ENCODE results near the gene HECW1. TPM values are rescaled to one million over a fixed set of nuclear protein-coding genes. Genes with fewer than 3 reads are reported as not detected.
A peak's percentile ranks its signal among the peaks of the same experiment; 100 is the strongest.
"Not testable (repeated sequence)": the region's sequence is repeated elsewhere in the genome, so short reads cannot be mapped to it uniquely, and the experiment has no call there.

The HECW1 gene
- total RNA-seq, 3 donors from 2014 or later (not counting 1 experiment from before 2014, with no cell fraction given): not detected

DNA sequence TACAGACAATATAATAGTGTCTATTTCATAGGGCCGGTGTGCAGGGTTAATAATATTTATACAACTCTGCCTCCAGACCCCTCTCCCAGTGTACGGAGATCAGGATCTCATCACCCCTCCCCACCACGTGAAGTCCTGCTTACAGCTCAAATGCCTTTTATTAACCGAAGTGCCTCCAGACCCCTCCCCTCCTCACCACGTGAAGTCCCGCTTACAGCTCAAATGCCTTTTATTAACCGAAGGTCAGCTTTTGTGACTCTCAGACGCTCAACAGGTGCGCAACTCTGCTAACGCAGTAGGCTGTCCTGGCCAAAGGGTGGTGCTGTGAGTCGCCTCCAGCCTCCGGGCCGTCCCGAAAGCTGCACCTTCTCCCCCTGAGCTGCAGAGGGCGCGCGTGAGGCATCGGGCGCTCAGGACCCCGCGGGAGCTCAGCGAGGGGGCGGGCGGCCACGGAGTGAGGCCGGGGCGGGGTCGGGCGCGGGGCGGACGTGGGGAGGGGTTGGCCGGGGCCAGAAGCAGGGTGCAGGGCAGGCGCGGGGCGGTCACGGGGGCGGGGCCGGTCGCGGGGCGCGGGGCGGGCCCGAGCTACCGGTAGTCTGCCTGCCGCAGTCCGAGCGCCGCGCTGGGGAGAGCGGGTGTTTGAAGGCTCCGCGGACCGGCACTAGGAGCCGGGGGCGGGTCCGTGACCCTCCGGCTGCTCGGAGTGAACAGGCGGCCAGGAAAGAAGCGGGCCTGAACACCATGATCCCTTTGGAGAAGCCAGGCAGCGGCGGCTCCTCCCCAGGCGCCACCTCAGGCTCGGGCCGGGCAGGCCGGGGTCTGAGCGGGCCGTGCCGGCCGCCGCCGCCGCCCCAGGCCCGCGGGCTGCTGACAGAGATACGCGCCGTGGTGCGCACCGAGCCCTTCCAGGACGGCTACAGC lies 470.3 kb downstream of the HECW1 start, which contains the start of gene STK17A:
Gene STK17A, plus strand, starts transcription at position 606 of the 921 bp plus-strand sequence. Its CDS starts 136 bp downstream, at position 742.
- Histone ChIP-seq H3K36me3 (ENCODE audit: control insufficient read depth, insufficient read depth, low read length) (no peaks in the 10 kb centered on the region), H3K4me1 (ENCODE audit: control insufficient read depth, insufficient read depth, low read length) (peaks cover 9% of the 10 kb centered on the region), H3K9me3 (ENCODE audit: control insufficient read depth, insufficient read depth, low read length) (no peaks in the 10 kb centered on the region), H3K4me3 (ENCODE audit: low read length) (peak within 1 kb of the TSS; percentile 74), H3K27me3 (ENCODE audit: control insufficient read depth, insufficient read depth, low read length) (peaks cover 2% of the 10 kb centered on the region), H3K27ac (ENCODE audit: low read length) (peak within 1 kb of the TSS; percentile 99)
- Mint-ChIP-seq H3K4me1 (peaks cover 39 to 49% of the 10 kb centered on the region in 2 donors), H3K36me3 (peaks cover 8% of the 10 kb centered on the region), H3K4me3 (peak within 1 kb of the TSS; percentile 100), H3K27me3 (ENCODE audit: low read depth in 2 of 2) (peaks cover 14 to 25% of the 10 kb centered on the region in 2 donors), H3K9me3 (no peaks in the 10 kb centered on the region), H3K27ac (peak within 1 kb of the TSS; percentile 83 to 99)
- TF ChIP-seq, protein P1, sequence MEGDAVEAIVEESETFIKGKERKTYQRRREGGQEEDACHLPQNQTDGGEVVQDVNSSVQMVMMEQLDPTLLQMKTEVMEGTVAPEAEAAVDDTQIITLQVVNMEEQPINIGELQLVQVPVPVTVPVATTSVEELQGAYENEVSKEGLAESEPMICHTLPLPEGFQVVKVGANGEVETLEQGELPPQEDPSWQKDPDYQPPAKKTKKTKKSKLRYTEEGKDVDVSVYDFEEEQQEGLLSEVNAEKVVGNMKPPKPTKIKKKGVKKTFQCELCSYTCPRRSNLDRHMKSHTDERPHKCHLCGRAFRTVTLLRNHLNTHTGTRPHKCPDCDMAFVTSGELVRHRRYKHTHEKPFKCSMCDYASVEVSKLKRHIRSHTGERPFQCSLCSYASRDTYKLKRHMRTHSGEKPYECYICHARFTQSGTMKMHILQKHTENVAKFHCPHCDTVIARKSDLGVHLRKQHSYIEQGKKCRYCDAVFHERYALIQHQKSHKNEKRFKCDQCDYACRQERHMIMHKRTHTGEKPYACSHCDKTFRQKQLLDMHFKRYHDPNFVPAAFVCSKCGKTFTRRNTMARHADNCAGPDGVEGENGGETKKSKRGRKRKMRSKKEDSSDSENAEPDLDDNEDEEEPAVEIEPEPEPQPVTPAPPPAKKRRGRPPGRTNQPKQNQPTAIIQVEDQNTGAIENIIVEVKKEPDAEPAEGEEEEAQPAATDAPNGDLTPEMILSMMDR (IDR thresholded peaks at IDR 0.05): peak; percentile 95
- ATAC-seq (peak; percentile 73 to 95 (median 79)), DNase-seq (peak; percentile 97)
- intact Hi-C loops (cut with micrococcal nuclease): loop anchor here (1.0 to 10.0 kb wide), 4 partner anchors 118 to 1302 kb away; partner anchors contain the start of gene PURB
- WGBS (ENCODE audit: insufficient coverage): under 1% methylated on average over 82 of the region's 83 CpGs

DNA sequence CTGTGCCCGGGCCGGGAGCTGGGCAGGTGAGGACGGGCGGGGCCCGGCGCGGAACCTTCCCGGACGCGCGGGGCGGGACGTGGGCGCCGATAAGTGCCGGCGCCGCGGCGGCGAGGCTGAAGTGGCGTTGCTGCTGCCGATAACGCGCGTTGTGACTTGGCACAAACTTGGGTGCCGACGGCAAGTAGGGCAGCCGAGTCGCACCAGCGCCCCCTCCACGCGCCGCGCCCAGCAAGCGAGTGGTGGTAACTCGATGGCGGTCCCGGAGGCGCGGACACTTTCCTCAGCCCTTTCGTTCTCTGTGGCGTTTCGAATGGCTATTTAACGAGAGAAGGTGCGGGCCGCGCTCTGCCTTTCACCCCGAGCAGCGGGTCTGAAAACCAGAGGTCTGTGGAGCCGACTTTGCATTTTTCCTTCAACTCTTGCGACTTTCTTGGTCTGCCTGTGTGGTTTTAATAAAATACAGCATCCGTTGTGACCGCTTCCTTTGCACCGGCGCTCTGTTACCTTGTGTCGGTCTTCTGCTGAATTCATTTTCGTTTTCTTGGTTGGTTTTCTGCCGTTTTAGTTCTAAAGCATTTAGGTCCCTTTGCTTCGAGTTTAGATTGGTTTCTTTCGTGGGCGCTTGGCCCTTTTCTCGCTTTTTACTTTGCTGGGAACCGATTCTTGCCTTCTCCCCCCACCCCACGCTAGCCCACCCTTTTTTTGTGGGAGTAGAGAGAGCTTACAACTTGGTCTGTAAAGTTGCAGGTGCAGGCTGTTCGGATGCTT lies 471.2 kb downstream of the HECW1 start:
- Histone ChIP-seq H3K36me3 (ENCODE audit: control insufficient read depth, insufficient read depth, low read length) (no peaks in the 10 kb centered on the region), H3K4me1 (ENCODE audit: control insufficient read depth, insufficient read depth, low read length) (peaks cover 13% of the 10 kb centered on the region), H3K27me3 (ENCODE audit: control insufficient read depth, insufficient read depth, low read length) (peaks cover 2% of the 10 kb centered on the region), H3K4me3 (ENCODE audit: low read length) (peak overlapping the region; percentile 74), H3K9me3 (ENCODE audit: control insufficient read depth, insufficient read depth, low read length) (no peaks in the 10 kb centered on the region), H3K27ac (ENCODE audit: low read length) (peak overlapping the region; percentile 99)
- Mint-ChIP-seq H3K4me1 (peaks cover 46 to 56% of the 10 kb centered on the region in 2 donors), H3K27ac (peak overlapping the region; percentile 83 to 99), H3K27me3 (ENCODE audit: low read depth in 2 of 2) (peaks cover 14 to 23% of the 10 kb centered on the region in 2 donors), H3K9me3 (no peaks in the 10 kb centered on the region), H3K36me3 (peaks cover 8% of the 10 kb centered on the region), H3K4me3 (peak overlapping the region; percentile 100)
- intact Hi-C loops (cut with micrococcal nuclease): loop anchor here (10.0 kb wide), 1 partner anchor 1301 kb away; the partner anchor contains the start of gene PURB
- ATAC-seq (peak; percentile 11 to 26 (median 19)), DNase-seq (peak; percentile 69 to 85)
- WGBS (ENCODE audit: insufficient coverage): under 1% methylated on average over 63 of the region's 66 CpGs
- TF ChIP-seq, protein P1 (IDR thresholded peaks at IDR 0.05): no peak

DNA sequence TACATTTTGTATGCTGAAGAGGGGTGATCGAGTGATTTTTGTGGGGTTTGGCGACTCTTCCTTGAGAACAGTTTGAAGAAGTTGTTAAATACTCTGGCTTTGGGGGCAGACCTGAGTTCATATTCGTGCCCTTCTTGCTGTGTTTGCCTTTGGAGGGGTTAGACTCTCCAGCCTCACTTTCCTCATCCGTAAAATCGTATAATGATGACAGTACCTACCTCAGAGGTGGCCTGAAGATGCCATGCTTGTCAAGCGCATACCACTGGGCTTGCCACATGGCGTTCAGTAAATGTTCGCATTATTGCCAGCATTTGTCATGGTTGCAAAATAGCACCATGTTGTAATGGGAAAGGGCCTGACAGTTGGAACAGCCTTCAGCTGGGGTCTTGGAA lies 471.7 kb downstream of the HECW1 start:
- intact Hi-C loops (cut with micrococcal nuclease): loop anchor here (10.0 kb wide), 1 partner anchor 1301 kb away; the partner anchor contains the start of gene PURB
- no peaks in the 10 kb centered on the region for H3K9me3 Mint-ChIP-seq

DNA sequence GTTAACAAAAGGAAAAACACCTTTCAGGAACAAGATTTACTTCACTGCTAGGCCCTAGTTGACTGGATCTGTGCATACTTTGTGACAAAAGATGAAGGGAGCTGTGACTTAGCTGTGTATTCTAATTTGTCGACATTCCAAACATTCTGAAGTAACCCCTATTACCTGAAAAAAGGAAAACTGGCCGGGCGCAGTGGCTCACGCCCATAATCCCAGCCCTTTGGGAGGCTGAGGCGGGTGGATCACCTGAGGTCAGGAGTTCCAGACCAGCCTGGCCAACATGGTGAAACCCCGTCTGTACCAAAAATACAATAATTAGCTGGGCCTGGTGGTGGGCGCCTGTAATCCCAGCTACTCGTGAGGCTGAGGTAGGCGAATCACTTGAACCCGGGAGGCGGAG lies 472.3 kb downstream of the HECW1 start:
- WGBS (ENCODE audit: insufficient coverage): 20% methylated on average over 11 of the region's 11 CpGs
- Histone ChIP-seq H3K4me3 (ENCODE audit: low read length) (peak overlapping the region; percentile 74), H3K27ac (ENCODE audit: low read length) (peak overlapping the region; percentile 99), H3K4me1 (ENCODE audit: control insufficient read depth, insufficient read depth, low read length) (peaks cover 15% of the 10 kb centered on the region)
- Mint-ChIP-seq H3K4me1 (peaks cover 57 to 67% of the 10 kb centered on the region in 2 donors), H3K27me3 (ENCODE audit: low read depth in 2 of 2) (peaks cover 14 to 23% of the 10 kb centered on the region in 2 donors), H3K4me3 (peak overlapping the region; percentile 100), H3K27ac (peak overlapping the region; percentile 83 to 99)
- H3K27me3 ChIP-seq (ENCODE audit: control insufficient read depth, insufficient read depth, low read length); ATAC-seq; H3K36me3 Mint-ChIP-seq; H3K9me3 Mint-ChIP-seq; H3K36me3 ChIP-seq (ENCODE audit: control insufficient read depth, insufficient read depth, low read length); H3K9me3 ChIP-seq (ENCODE audit: control insufficient read depth, insufficient read depth, low read length): not testable (repeated sequence)
- DNase-seq: peak in 1 of 2 donors; percentile 19
- intact Hi-C loops (cut with micrococcal nuclease): loop anchor here (10.0 kb wide), 1 partner anchor 1300 kb away; the partner anchor contains the start of gene PURB

More for the DNA sequence above, 471.7 kb downstream of the HECW1 start:
- H3K27me3 Mint-ChIP-seq (ENCODE audit: low read depth in 2 of 2): peaks cover 14 to 23% of the 10 kb centered on the region in 2 donors
- Histone ChIP-seq H3K27me3 (ENCODE audit: control insufficient read depth, insufficient read depth, low read length) (peaks cover 2% of the 10 kb centered on the region), H3K4me1 (ENCODE audit: control insufficient read depth, insufficient read depth, low read length) (peaks cover 15% of the 10 kb centered on the region), H3K27ac (ENCODE audit: low read length) (peak overlapping the region; percentile 99), H3K9me3 (ENCODE audit: control insufficient read depth, insufficient read depth, low read length) (no peaks in the 10 kb centered on the region), H3K4me3 (ENCODE audit: low read length) (peak overlapping the region; percentile 74), H3K36me3 (ENCODE audit: control insufficient read depth, insufficient read depth, low read length) (peaks cover 2% of the 10 kb centered on the region)
- H3K4me3 Mint-ChIP-seq: peak overlapping the region; percentile 100
- H3K4me1 Mint-ChIP-seq: peaks cover 51 to 61% of the 10 kb centered on the region in 2 donors
- H3K36me3 Mint-ChIP-seq: peaks cover 8% of the 10 kb centered on the region
- ATAC-seq: no peak
- H3K27ac Mint-ChIP-seq: peak overlapping the region; percentile 83 to 99
- TF ChIP-seq, protein P1 (IDR thresholded peaks at IDR 0.05): no peak
- 2% methylated on average over 8 of the region's 8 CpGs for WGBS (ENCODE audit: insufficient coverage)
- peak; percentile 34 to 66 for DNase-seq

Measured in natural killer cell (primary cell).